Neural cell (in vitro differentiated cells): ENCODE results near the gene OTOL1.

ENCODE experiments used
- EZH2 ChIP-seq: fragments of 200-600, 300-800 bp; shearing (Covaris generic), sonication (generic); IDR thresholded peaks from 2 replicates; pipeline ENCODE4 v1.6.1; 2014; ENCODE audit warnings: antibody characterized with exemption, low read length, borderline replicate concordance, mild to moderate bottlenecking; ENCODE audit not compliant: insufficient read depth, poor library complexity, severe bottlenecking
- TF ChIP-seq, protein P1 (sequence below): fragments of 450-650 bp; IDR thresholded peaks from 2 replicates; pipeline ENCODE4 v1.5.1; 2014; ENCODE audit warnings: antibody characterized with exemption, mild to moderate bottlenecking, moderate library complexity; ENCODE audit not compliant: poor library complexity, severe bottlenecking

DNA sequence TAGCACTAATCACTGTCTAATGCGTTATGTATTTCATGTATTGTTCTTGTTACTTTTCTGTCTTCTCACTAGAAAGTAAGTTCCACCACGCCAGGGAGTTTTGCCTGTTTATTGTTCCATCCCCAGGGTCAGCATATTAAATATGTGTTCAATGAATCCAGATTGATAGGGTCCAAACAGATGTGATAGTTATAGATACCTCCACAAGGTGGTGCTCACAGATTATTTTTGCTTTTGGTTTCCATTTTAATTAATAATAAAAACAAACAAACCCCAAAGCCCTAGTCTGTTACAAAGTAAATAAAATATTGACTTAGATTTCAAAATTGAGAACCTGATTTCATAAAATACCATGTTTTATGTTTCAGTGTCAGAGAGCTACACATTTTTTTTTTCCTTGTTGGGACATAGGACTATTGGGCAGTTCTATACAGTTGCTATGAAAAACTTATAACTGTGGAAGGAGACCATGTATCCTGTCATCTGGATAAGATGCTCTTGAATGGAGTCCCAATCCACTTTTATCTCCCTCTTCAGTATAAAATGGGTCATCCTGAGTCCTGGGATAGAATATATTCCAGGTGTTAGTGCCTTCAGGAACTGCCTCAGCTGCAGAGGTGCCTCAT lies 12.4 kb downstream of the OTOL1 start:
- no peak for TF ChIP-seq EZH2
- TF ChIP-seq, protein P1, sequence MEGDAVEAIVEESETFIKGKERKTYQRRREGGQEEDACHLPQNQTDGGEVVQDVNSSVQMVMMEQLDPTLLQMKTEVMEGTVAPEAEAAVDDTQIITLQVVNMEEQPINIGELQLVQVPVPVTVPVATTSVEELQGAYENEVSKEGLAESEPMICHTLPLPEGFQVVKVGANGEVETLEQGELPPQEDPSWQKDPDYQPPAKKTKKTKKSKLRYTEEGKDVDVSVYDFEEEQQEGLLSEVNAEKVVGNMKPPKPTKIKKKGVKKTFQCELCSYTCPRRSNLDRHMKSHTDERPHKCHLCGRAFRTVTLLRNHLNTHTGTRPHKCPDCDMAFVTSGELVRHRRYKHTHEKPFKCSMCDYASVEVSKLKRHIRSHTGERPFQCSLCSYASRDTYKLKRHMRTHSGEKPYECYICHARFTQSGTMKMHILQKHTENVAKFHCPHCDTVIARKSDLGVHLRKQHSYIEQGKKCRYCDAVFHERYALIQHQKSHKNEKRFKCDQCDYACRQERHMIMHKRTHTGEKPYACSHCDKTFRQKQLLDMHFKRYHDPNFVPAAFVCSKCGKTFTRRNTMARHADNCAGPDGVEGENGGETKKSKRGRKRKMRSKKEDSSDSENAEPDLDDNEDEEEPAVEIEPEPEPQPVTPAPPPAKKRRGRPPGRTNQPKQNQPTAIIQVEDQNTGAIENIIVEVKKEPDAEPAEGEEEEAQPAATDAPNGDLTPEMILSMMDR = peak; percentile 65
